DMS79 treated with DMSO at 0.1 percent for 48 hours (cell line): ENCODE results near the gene CCDC117.

Experiments used
- DNase-seq: peaks from one replicate; lab custom pipeline; 2025; lab: John Stamatoyannopoulos, UW

The CCDC117 gene

DNA sequence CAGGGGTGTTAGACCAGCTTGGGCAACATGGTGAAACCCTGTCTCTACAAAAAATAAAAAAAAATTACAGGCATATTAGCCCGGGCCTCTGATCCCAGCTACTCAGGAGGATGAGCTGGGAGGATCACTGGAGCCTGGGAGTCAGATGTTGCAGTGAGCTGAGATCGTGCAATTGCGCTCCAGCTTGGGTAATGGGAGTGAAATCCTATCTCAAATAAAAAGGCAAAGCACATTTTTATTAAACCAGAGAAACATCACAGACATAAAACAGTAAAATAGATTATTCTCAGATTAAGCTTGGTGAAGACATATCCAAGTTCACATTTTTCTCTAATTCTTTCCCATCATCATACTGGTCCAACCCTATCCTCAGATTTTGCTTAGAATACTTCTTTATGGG is 57.9 kb downstream of the CCDC117 start:
- no peak for DNase-seq

DNA sequence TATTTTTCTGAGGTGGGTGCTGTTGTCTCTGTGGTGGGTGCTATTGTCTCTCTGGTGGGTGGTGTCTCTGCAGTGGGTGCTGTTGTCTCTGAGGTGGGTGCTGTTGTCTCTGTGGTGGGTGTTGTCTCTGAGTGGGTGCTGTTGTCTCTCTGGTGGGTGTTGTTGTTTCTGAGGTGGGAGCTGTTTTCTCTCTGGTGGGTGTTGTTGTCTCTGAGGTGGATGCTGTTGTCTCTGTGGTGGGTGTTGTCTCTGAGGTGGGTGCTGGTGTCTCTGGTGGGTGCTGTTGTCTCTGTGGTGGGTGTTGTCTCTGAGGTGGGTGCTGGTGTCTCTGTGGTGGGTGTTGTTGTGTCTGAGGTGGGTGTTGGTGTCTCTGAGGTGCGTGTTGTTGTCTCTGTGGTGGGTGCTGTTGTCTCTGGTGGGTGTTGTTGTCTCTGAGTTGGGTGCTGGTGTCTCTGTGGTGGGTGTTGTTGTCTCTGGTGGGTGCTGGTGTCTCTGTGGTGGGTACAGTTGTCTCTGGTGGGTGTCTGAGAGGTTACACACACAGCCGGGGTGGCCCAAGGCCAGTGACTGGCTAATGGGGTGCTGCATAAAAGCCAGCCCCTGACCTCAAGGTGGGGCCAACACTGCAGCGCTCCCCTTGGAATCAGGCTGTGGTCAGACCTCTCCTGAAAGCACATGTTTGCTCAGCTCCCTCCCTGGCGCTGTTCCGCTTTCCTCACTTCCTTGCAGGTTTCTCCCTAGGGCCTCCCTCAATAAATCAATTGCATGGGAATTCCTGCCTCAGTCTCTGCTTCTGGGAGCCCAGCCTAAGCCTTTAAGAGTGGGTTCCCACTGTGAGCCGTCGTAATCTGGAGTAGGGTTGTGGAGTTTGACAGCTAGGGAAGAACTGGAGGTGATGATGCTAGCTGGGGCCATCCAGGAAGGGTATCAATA is 58.9 kb downstream of the CCDC117 start:
- DNase-seq = no peak

DNA sequence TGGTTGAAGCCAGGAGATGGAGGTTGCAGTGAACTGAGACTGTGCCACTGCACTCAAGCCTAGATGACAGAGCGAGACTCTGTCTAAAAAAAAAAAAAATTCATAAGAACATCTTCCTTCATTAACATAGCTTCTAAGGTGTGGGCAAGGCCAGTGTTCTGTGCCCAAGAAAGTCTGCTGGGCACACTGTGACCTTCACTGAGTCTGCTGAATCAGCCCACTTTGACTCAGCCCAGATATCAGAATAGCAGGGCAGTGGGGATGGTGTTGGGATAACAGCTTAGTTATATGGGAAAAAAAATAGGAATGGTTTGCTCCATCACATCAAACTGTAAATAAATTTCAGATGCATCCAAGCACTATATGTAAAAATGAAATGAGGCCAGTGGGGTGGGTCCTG is 60.2 kb downstream of the CCDC117 start:
- no peak for DNase-seq

DNA sequence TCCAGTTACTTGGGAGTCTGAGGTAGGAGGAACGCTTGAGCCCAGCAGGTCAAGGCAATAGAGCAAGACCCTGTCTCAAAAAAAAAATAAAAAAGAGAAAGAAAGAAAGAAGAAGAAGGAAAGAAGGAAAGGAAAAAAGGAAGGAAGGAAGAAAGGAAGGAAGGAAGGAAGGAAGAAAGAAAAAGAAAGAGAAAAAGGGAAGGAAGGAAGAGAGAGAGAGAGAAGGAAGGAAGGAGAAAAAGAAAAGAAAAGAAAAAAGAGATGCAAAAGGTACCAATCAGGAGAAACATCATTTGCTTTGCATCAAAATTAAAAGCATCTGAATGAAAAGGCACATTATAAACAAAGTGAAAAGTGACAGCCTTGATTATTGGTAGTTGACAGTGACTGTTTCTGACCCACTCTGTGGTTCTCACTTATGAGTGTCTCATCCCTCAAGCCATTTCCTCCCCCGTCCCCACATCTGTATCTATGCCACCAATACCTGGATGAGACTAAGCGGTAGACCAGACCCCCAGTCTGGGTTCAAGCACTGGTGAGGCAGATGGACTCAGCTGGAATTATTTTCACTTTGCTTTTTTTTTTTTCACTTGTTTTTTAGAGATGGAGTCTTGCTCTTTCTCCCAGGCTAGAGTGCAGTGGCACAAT is 60.9 kb downstream of the CCDC117 start:
- DNase-seq = no peak

DNA sequence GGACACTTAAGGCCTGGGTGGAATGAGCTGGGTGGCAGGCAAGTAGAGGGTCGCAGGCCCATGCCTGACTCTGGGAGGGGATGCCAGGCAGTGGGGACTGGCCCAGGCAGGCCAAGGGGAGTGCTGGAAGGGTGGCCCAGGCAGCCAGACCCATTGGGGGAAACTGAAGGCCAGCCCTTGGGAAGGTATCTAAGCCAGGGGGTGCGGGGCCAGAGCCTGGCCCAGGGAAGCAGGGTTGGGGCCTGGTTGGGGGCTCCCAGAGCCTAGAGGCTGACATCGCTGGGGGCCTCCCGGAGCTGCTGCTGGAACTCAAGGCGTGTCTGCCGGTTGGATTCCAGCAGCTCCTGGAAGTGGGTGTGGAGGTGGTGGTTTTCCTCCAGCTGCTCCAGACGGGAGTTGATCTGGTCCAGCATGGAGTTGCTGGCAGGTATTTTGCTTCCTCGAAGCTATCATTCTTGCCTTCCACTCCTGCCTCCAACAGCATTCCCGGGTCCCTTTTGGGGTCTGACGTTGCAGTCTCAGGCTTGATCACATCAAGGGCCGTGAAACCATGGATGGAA is 63.2 kb downstream of the CCDC117 start:
- DNase-seq = no peak

DNA sequence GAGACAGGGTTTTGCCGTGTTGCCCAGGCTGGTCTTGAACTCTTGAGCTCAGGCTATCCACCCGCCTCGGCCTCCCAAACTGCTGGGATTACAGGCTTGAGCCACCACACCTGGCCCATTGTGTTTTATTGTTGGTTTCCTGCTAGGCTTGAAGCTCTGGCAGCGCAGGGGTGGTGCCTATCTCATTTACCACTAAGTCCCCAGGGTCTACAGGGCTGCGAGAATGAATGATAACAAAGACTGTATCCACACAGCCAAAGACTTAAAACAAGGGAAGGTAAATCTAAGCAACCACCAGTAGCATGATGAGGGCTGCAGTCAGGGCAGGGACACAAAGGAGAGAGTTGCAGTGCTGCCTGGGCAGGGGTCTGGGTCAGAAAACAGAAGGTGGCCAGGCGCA is 65.1 kb downstream of the CCDC117 start:
- DNase-seq = no peak
